T-helper 1 cell (primary cell): ENCODE data around the gene RALGAPA2.

ENCODE experiments used
- DNase-seq, 5 donors: peaks; one replicate each; pipeline ENCODE4 v3.0.0-alpha.2; 2012 to 2020

Gene RALGAPA2

GRCh38 chr20:20683020-20683419 lies 29.4 kb downstream of the RALGAPA2 start:
- no peak for DNase-seq

DNA sequence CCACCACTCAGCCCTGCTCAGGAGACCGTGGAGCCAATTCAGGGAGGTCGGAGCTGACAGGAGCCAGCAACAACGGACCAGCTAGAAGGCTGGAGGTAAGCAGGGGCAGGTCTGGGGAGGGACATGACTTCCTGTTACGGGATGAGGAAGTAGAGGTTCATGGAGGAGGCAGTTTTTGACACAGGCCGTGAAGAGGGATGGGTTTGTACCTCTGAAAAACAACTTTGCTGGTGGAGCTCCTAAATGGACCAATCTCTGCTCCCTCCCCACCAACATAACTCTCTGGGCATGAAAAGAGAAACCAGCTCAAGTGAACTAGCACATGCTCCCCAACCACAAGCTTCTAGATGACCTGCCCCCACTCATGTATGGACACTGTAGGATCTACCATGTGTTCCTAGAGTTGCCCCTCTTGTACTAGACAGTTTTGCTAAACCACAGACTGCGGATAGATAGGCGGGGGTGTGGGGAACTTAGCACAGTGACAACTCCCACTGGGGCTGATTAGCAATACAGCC lies 31.4 kb downstream of the RALGAPA2 start:
- DNase-seq, result no peak

DNA sequence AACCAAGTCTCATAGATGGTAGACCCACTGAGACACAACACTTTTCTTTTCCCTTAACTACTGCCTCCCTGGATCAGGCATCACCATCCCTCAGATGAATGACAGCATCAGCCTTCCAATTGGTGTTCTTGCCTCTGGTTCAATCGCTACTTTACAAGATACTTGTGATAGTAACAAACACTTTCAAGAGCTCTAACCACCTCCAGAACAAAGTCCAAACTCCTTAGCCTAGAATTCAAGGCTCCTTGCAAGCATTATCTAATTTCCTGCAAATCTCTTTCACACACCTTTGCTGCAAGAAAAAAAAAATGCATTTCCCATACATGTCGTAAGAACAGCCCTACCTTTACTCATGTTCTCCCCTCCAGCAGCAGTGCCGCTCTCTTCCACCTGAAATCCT lies 33.1 kb downstream of the RALGAPA2 start:
- DNase-seq, result no peak

- DNase-seq, result no peak
Observed at GRCh38 chr20:20677186-20677585, 35.3 kb downstream of the RALGAPA2 start.

DNA sequence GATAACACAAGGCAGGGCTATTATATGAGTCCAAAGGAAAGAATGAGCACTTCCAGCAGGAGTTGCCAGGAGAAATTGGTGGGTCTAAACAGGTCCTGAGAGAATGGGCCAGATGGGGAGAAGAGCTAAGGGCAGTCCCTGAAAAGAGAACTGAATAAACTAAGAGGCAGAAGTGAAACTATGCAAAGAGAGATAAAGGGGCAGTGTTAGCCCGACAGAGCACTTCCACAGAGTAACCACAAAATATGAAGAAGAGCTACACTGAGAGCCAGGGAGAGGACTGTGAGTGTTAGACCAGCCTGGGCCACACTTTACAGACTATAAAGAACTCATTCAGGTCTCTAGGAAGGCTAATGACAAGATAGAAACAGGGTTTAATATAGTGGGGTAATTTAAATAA lies 43.8 kb downstream of the RALGAPA2 start:
- DNase-seq, result no peak

DNA sequence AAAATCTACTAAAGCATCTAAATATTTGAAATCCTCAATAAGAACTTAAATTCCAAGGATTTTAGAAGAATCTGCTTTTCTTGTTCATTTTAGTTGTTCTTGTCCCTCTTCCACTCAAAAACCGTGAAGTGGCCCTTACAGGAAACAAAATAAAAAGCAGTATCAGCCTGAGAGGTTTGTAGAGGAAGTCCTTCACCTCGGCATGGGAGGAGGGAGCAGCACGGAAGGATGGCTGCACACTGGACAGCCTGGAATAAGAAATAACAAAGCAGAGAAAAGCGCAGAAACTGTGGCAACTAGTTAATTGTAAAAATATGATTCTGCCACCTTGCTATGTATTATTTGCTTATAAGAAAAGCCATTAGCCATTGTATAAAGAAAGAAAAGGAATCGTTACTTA lies 46.1 kb downstream of the RALGAPA2 start:
- DNase-seq, result no peak

GRCh38 chr20:20665606-20666332 lies 46.7 kb downstream of the RALGAPA2 start:
- DNase-seq, result no peak

GRCh38 chr20:20664795-20665589 lies 47.5 kb downstream of the RALGAPA2 start:
- DNase-seq, result peak in 1 of 5 donors; percentile 13

DNA sequence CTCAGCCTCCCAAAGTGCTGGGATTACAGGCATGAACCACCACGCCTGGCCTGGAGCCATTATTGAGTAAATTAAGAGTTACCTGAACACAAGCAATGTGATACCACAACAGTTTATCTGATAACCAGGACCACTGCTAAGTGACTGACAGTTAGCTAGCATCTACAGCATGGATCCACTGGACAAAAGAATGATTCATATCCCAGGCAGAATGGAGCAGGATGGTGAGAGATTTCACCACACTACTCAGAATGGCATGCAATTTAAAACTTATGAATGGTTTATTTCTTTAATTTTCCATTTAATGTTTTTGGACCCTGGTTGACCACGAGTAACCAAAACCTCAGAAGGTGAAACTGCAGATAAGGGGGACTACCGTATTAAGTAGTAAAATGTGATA lies 48.6 kb downstream of the RALGAPA2 start:
- no peak for DNase-seq

DNA sequence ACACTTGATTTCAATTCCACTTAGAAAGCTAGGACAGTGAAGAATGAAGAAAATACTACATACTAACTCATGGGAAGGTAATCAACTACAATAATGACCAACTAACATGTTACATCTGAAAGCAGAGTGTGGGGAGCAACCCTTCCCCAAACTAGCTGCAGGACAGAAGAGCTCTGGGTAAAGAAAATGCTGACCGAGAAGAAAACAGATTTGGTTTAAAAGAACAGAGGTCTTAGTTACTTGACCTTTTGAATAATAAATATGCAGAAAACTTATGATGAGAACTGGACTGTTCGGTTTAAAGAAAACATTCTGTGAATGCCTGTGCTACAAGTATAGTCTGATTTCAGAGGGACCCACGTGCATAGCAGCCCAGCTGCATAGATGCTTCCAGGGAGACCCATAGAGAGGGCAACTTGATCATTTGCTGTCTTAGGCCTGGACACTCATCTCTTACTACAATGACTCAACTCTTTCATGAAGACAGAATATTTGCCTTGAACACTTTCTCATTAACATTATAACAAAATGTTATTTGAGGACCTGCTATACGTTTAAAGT lies 53.5 kb downstream of the RALGAPA2 start:
- DNase-seq, result no peak

- no peak for DNase-seq
Observed at GRCh38 chr20:20658123-20658522, 54.3 kb downstream of the RALGAPA2 start.

- DNase-seq, result no peak
Observed at GRCh38 chr20:20657092-20657491, 55.4 kb downstream of the RALGAPA2 start.

- no peak for DNase-seq
Observed at GRCh38 chr20:20655883-20656282, 56.6 kb downstream of the RALGAPA2 start.

DNA sequence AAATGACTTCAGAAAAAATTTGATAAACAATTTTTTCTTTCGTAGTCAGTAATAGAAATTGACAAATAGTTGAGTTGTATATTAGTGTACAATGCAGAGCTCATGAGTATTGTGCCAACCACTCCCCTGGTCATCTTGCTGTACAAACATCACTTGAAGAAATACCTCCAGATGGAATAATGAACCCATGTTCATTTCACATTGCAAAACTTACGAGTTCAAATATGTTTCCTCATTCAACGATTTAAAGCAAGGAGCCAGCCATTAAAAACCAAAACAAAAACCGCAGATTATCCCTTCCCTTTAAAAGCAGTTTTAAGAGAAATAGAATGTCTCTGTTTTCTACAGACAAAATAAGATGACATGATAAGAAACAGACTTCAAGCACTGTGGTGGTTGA lies 62.5 kb downstream of the RALGAPA2 start:
- DNase-seq, result no peak

DNA sequence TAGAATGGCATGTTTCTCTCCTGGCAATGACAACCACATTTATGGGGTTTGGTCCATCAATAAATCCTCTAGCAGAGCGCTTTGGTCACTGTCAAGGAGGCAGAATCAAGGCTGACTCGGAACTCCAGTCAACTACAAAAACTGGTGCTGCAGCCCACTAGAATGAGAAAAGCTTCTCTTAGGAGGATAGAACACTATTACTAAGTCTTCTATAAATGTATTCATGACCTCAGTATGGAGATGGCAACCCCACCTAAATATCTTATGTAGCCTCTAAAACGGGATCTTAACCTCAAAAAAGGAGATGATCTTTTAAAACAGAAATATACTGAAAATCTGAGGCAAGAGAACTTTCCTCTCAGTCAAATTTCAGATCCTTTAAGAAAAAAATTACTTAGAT lies 68.5 kb downstream of the RALGAPA2 start:
- no peak for DNase-seq

GRCh38 chr20:20641783-20642182 lies 70.7 kb downstream of the RALGAPA2 start:
- no peak for DNase-seq

DNA sequence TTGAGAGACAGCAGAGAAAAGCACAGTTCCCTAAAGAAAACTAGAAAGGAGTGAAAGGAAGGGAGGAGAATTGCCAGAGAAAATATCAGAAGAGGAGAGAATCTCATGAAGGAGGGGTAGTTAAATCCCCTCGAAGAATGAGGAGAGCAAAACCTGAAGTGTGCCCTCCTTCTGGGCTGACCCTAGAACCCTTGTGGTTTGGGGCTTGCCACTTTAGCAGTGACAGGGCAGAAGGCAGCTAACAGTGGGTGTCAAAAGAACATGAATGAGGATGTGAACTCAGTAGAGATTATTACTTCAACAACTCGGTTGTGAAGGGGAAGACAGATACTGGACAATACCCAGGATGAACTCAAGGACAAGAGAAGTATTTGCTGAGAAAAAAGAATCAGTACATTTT lies 73.6 kb downstream of the RALGAPA2 start:
- DNase-seq, result no peak

DNA sequence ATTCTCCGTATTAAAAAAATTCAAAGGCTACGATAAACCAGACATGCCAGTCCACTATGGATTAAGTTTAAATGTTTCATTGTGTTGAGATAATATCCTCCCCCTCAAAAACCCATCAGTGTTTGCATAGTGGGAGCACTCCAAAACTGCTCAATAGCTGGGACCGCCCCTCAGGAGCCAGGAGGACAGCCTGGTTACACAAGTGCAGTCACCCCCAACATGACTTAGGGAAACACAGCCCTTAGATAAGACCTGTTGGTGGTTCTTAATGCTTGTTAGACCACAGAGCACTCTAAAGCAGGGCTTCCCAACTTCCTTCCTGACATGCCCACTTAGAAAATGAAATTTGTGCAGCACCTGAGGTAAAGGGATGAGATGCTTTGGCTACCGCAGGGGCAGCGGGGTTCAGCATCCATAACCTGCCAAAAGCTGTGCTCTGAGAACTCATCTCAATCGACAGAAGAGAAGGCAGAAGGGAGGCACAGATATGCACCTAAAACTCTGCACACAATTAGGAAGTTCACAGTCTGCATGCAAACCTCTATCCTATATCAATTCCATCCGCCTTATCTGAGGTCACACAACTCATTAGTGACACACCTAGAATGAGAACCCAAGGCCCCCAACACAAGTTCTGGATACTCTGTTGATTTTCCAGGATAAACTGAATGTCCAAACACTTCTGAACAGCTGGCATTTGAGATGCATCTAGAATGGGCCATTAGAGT lies 74.3 kb downstream of the RALGAPA2 start:
- no peak for DNase-seq

DNA sequence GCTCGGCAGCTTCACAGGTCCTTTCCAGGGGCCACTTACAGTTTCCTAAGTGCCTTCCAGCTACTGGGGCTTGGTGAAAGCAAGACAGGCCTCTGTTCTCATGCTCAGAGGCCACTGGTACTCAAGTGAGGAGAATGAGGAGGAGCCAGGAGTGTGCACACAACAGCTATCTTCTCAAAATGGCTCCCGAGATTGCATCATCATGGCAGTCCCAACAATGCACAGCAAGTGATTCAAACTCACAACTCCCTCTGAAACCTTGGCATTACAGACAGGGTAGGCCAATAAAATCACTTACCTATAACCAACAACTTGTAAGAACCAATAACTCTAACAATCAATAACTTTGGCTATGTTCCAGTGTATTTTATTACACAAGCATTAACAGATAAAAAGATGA lies 77.4 kb downstream of the RALGAPA2 start:
- DNase-seq, result no peak

DNA sequence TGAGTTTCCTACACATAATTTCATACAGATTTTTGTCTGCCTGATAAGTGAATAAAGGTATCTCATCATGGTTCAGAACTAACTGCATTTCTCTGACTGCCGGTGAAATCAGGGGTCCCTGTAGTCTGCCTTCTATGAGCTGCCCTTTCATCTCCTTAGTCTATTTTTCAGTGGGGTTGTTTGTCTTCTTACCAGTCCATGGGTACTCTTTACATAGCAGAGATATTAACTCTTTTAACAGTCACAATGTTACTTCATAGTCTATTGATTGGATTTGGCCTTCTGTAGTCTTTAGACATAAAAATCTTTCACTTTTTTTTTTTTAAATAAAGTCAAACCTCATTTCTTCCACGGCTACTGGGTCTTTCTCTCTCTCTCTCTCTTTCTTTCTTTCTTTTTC lies 79.8 kb downstream of the RALGAPA2 start:
- DNase-seq, result no peak

DNA sequence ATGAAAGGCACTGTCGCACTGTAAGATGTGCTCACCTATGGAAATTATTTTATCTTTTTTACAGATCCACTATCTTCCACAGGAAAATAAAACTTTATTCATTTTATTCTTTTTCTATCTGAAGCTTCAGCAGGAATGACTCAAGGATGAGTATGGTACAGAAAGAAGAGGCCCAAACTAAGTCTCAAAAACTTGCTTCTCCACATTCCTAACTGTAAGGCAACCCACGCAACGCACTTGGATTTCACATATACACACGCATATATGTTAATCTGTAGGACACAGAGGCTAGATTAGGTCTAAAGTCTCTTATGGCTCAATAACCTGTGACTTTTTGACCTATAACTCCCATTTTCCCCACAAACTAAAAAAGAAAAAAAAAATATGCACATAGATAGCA lies 81.9 kb downstream of the RALGAPA2 start:
- DNase-seq, result no peak

GRCh38 chr20:20629556-20630188 lies 82.8 kb downstream of the RALGAPA2 start:
- DNase-seq, result no peak

GRCh38 chr20:20628314-20628713 lies 84.1 kb downstream of the RALGAPA2 start:
- no peak for DNase-seq
